Measurements from ENCODE around the gene CMTR1.

CMTR1 gene

GRCh38 chr6:37506479-37506878 is 73.5 kb downstream of the CMTR1 start (continued):
- TF ChIP-seq CTCF (tag by site-specific recombination; IDR thresholded peaks at IDR 0.05) = no peak

- no peak overlapping the region for H3K4me3 ChIP-seq (ENCODE audit: low read depth, low read length)
- no peak overlapping the region for H3K27ac ChIP-seq (ENCODE audit: extremely low read depth, low read depth, low read length)
- TF ChIP-seq ZNF776 (tag by site-specific recombination; IDR thresholded peaks at IDR 0.05; ENCODE audit: borderline replicate concordance) = no peak
- TF ChIP-seq ZNF571 (tag by site-specific recombination; IDR thresholded peaks at IDR 0.05) = no peak
- H3K9me3 ChIP-seq (ENCODE audit: control insufficient read depth, insufficient read depth, low read depth, low read length) = no peaks in the 10 kb centered on the region
- H3K36me3 ChIP-seq (ENCODE audit: control insufficient read depth in 2 of 2, insufficient read depth in 1 of 2, low read length in 2 of 2) = no peaks in the 10 kb centered on the region
- no peaks in the 10 kb centered on the region for H3K4me1 ChIP-seq (ENCODE audit: control insufficient read depth, insufficient read depth, low read length)
- ChIA-PET POLR2A (interaction anchor here (0.6 kb wide), 1 partner anchor 13 kb away, joined by 3 read pairs; no protein-coding TSS in a partner anchor), CTCF (interaction anchor here (2.3 kb wide), 1 partner anchor 185 kb away, joined by 9 read pairs; no protein-coding TSS in a partner anchor)
These were observed 74.1 kb downstream of the CMTR1 start for GRCh38 chr6:37507077-37507476.

- Histone ChIP-seq H3K4me1 (ENCODE audit: control insufficient read depth, insufficient read depth, low read length) (no peaks in the 10 kb centered on the region), H3K36me3 (ENCODE audit: control insufficient read depth in 2 of 2, insufficient read depth in 1 of 2, low read length in 2 of 2) (no peaks in the 10 kb centered on the region), H3K9me3 (ENCODE audit: control insufficient read depth, insufficient read depth, low read depth, low read length) (no peaks in the 10 kb centered on the region), H3K4me3 (ENCODE audit: low read depth, low read length) (no peak overlapping the region), H3K27ac (ENCODE audit: extremely low read depth, low read depth, low read length) (no peak overlapping the region)
- CTCF ChIA-PET = no interaction called here
- POLR2A ChIA-PET = no interaction called here
- no peak for TF ChIP-seq ZNF416 (tag by site-specific recombination; IDR thresholded peaks at IDR 0.05)
- no peak for TF ChIP-seq ZNF600 (tag by site-specific recombination; IDR thresholded peaks at IDR 0.05)
- no peak for TF ChIP-seq ZNF529 (tag by site-specific recombination; IDR thresholded peaks at IDR 0.05; ENCODE audit: insufficient replicate concordance)
- TF ChIP-seq ZNF777 (tag by site-specific recombination; IDR thresholded peaks at IDR 0.05; ENCODE audit: borderline replicate concordance) = no peak
- no peak for TF ChIP-seq ZNF549 (tag by site-specific recombination; IDR thresholded peaks at IDR 0.05)
- no peak for TF ChIP-seq ZNF571 (tag by site-specific recombination; IDR thresholded peaks at IDR 0.05)
- TF ChIP-seq ZNF174 (tag by site-specific recombination; IDR thresholded peaks at IDR 0.05) = no peak
- TF ChIP-seq ZNF513 (tag by site-specific recombination; IDR thresholded peaks at IDR 0.05) = no peak
- no peak for TF ChIP-seq HOXC10 (CRISPR knock-in tag; IDR thresholded peaks at IDR 0.05)
- no peak for TF ChIP-seq KLF9 (tag by site-specific recombination; IDR thresholded peaks at IDR 0.05; ENCODE audit: low read depth)
- no peak for TF ChIP-seq SCRT1 (tag by site-specific recombination; IDR thresholded peaks at IDR 0.05; ENCODE audit: borderline replicate concordance)
- TF ChIP-seq SALL2 (tag by site-specific recombination; IDR thresholded peaks at IDR 0.05; ENCODE audit: borderline replicate concordance) = no peak
- TF ChIP-seq AEBP2 (tag by site-specific recombination; IDR thresholded peaks at IDR 0.05; ENCODE audit: borderline replicate concordance) = no peak
- TF ChIP-seq ZNF701 (tag by site-specific recombination; IDR thresholded peaks at IDR 0.05) = no peak
- TF ChIP-seq SP2 (tag by site-specific recombination; IDR thresholded peaks at IDR 0.05) = no peak
- TF ChIP-seq ZNF394 (tag by site-specific recombination; IDR thresholded peaks at IDR 0.05; ENCODE audit: borderline replicate concordance) = no peak
- no peak for TF ChIP-seq ZXDB (tag by site-specific recombination; IDR thresholded peaks at IDR 0.05)
- no peak for TF ChIP-seq ZBTB8A (tag by site-specific recombination; IDR thresholded peaks at IDR 0.05)
- no peak for TF ChIP-seq ZNF645 (tag by site-specific recombination; IDR thresholded peaks at IDR 0.05)
- TF ChIP-seq WT1 (tag by site-specific recombination; IDR thresholded peaks at IDR 0.05) = no peak
These were observed 74.8 kb downstream of the CMTR1 start for GRCh38 chr6:37507690-37508421.
